ENCODE results near the gene CAMTA1.
"Not testable (repeated sequence)": the region's sequence is repeated elsewhere in the genome, so short reads cannot be mapped to it uniquely, and the experiment has no call there.

CAMTA1 gene

GRCh38 chr1:6815726-6816125, 30.5 kb downstream of the CAMTA1 start:
- no peaks in the 10 kb centered on the region for H3K9me3 ChIP-seq (ENCODE audit: control insufficient read depth, insufficient read depth, low read length)
- H3K4me3 ChIP-seq (ENCODE audit: low read depth, low read length) = no peak overlapping the region
- H3K36me3 ChIP-seq (ENCODE audit: control insufficient read depth, insufficient read depth, low read length) = no peaks in the 10 kb centered on the region
- H3K27me3 ChIP-seq (ENCODE audit: control insufficient read depth, insufficient read depth, low read length) = no peaks in the 10 kb centered on the region
- H3K4me1 ChIP-seq (ENCODE audit: control insufficient read depth, insufficient read depth, low read length) = peaks cover 6% of the 10 kb centered on the region
- H3K9ac ChIP-seq (ENCODE audit: low read depth, low read length) = no peak overlapping the region

DNA sequence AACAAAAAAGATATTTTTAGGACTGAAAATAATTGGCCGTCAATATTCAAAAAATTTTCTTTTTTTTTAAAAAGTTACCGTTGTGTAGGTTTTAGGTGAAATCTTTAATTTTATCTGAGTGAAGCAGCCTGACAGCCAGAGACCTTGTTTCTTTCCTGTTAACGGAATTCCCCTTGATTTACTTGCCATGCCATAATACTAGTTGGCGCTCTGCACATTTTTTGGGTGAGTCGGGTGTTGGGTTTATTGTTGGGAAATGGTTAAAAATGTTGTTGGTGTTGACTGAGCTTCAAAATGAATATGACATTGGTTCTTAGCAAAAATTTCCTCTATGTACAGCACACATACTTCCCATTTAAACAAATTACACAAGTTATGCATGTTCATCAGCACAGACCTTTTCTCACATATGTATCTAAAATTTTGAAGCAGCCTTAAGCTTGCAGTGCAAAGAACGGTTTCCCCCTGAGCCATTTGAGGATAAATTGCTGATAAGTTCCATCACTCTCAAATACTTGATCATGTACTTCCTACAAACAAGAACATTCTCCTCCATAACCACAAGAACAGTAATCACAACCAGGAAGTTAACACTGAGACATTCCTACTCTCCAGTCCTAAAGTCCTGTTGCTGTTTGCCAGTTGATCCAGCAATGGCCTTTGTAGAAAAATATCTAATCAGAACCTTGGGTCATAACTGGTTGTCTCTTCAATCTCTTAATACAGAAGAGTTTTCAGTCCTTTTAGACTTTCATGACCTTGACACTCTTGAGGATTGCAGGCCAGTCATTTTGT, 34.2 kb downstream of the CAMTA1 start:
- H3K4me1 ChIP-seq (ENCODE audit: control insufficient read depth, insufficient read depth, low read length) = peaks cover 6% of the 10 kb centered on the region
- no peaks in the 10 kb centered on the region for H3K36me3 ChIP-seq (ENCODE audit: control insufficient read depth, insufficient read depth, low read length)
- no peak overlapping the region for H3K4me3 ChIP-seq (ENCODE audit: low read depth, low read length)
- no peak overlapping the region for H3K9ac ChIP-seq (ENCODE audit: low read depth, low read length)
- H3K27me3 ChIP-seq (ENCODE audit: control insufficient read depth, insufficient read depth, low read length) = no peaks in the 10 kb centered on the region
- H3K9me3 ChIP-seq (ENCODE audit: control insufficient read depth, insufficient read depth, low read length) = no peaks in the 10 kb centered on the region

DNA sequence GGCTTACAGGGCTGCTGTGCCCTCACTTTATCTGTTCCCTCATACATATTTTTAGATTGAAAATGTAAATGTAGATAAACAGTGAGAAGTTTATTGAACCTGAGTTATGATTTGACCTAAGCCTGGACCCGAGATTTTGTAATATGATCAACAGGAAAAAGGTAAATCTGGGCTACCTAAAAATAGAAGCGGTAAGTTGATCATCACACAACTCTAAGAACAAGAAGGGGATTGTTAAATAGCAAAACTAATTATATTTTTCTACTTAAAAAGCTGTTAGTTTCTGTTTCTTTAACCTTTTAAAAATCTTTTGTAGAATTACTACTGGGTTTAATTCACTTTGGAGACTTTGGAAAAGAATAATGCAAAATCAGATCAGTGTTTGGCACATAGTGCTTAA, 35.6 kb downstream of the CAMTA1 start:
- Histone ChIP-seq H3K9me3 (ENCODE audit: control insufficient read depth, insufficient read depth, low read length) (no peaks in the 10 kb centered on the region), H3K4me3 (ENCODE audit: low read depth, low read length) (no peak overlapping the region), H3K36me3 (ENCODE audit: control insufficient read depth, insufficient read depth, low read length) (no peaks in the 10 kb centered on the region), H3K9ac (ENCODE audit: low read depth, low read length) (no peak overlapping the region), H3K27me3 (ENCODE audit: control insufficient read depth, insufficient read depth, low read length) (no peaks in the 10 kb centered on the region), H3K4me1 (ENCODE audit: control insufficient read depth, insufficient read depth, low read length) (peaks cover 6% of the 10 kb centered on the region)

DNA sequence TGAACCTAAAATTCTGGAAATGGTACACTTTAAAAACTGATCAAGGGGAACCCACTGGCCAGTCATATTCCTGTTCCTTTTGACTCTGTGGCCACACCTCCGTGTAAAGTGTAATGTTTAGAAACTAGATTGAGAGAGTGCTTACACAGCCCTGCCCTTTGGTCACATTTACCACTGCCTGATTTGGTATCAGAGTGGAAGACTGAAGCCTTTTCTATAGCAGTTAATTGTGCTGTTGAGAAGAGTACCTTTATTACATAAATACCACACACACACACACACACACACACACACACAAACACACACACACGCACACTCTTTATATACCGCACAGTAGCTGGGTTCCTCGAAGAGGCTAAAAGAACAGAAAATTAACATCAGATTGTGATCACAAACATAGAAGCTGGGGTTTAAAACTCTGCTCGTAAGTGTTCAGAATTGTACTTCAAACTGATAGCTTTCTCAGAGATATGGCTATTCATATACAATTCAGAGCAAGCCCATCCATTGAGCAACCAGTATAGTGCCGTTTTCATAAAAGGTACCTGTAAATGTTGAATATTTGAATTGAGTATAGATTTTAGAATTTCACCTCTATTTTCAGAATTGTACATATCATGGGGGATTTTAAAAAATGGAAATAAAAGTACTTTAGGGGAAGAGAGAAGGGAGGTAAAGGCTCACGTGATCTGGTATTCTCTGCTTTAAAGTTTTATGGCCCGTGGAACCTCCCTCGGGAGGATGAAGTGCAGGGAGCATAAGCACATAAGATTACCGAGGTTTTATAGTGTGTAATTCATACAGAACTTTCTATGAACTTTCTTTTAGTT, 37.5 kb downstream of the CAMTA1 start:
- Histone ChIP-seq H3K4me1 (ENCODE audit: control insufficient read depth, insufficient read depth, low read length) (peaks cover 6% of the 10 kb centered on the region), H3K36me3 (ENCODE audit: control insufficient read depth, insufficient read depth, low read length) (no peaks in the 10 kb centered on the region), H3K27me3 (ENCODE audit: control insufficient read depth, insufficient read depth, low read length) (no peaks in the 10 kb centered on the region), H3K4me3 (ENCODE audit: low read depth, low read length) (no peak overlapping the region), H3K9me3 (ENCODE audit: control insufficient read depth, insufficient read depth, low read length) (no peaks in the 10 kb centered on the region), H3K9ac (ENCODE audit: low read depth, low read length) (no peak overlapping the region)

- Histone ChIP-seq H3K4me1 (ENCODE audit: control insufficient read depth, insufficient read depth, low read length) (peaks cover 6% of the 10 kb centered on the region), H3K4me3 (ENCODE audit: low read depth, low read length) (no peak overlapping the region), H3K36me3 (ENCODE audit: control insufficient read depth, insufficient read depth, low read length) (no peaks in the 10 kb centered on the region), H3K9me3 (ENCODE audit: control insufficient read depth, insufficient read depth, low read length) (no peaks in the 10 kb centered on the region), H3K9ac (ENCODE audit: low read depth, low read length) (no peak overlapping the region), H3K27me3 (ENCODE audit: control insufficient read depth, insufficient read depth, low read length) (no peaks in the 10 kb centered on the region)
Observed at GRCh38 chr1:6823793-6824192, 38.5 kb downstream of the CAMTA1 start.

DNA sequence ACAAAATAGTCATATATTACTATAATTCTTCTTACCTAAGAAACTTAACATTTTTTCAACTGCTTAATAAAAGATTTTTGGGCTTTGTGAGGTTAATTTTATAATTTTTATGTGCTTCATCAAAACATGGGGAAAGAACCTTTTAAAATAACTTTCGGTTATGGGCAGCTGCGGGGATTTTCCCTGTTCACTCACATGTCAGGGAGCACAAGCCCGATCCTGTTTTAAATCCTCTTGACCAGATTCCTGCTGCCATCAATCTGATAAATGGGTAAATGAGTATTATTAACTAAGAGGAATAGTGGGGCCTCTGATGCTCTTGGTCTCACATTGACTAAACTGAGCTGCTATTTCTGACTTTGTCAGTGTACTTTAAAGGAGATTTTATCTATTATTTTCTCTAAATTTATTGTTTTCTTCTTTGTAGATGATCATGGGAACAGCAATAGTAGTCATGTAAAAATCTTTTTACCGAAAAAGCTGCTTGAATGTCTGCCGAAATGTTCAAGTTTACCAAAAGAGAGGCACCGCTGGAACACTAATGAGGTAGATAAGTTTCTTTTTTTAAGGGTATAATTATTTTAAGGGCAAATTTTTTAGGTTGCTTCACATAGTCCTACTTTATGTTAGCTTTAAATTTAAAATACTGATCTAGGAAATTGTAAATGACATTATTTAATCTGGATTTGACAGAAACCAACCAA, 39.6 kb downstream of the CAMTA1 start:
- Histone ChIP-seq H3K36me3 (ENCODE audit: control insufficient read depth, insufficient read depth, low read length) (no peaks in the 10 kb centered on the region), H3K4me3 (ENCODE audit: low read depth, low read length) (no peak overlapping the region), H3K9me3 (ENCODE audit: control insufficient read depth, insufficient read depth, low read length) (no peaks in the 10 kb centered on the region), H3K27me3 (ENCODE audit: control insufficient read depth, insufficient read depth, low read length) (no peaks in the 10 kb centered on the region), H3K4me1 (ENCODE audit: control insufficient read depth, insufficient read depth, low read length) (no peaks in the 10 kb centered on the region), H3K9ac (ENCODE audit: low read depth, low read length) (no peak overlapping the region)

DNA sequence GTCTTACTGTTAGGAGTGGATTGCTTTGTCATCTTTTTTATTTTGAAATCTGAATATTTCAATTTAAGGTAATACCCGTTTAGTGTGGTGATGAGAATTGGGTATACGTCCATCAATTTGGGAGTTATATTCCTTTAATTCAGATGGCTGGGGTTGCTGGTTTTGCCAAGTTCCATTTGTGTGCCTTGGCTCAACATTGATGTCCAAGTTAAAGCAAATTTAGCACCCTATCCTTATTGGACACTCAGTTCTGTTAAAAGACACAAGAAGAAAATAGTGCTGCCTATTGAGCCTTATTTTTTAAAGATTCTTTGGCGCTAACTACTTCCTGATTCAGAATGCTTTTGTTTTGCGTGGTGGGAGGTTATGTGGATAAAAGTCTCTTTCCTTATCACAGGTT, 40.6 kb downstream of the CAMTA1 start:
- no peaks in the 10 kb centered on the region for H3K4me1 ChIP-seq (ENCODE audit: control insufficient read depth, insufficient read depth, low read length)
- no peak overlapping the region for H3K4me3 ChIP-seq (ENCODE audit: low read depth, low read length)
- no peak overlapping the region for H3K9ac ChIP-seq (ENCODE audit: low read depth, low read length)
- no peaks in the 10 kb centered on the region for H3K27me3 ChIP-seq (ENCODE audit: control insufficient read depth, insufficient read depth, low read length)
- no peaks in the 10 kb centered on the region for H3K36me3 ChIP-seq (ENCODE audit: control insufficient read depth, insufficient read depth, low read length)
- no peaks in the 10 kb centered on the region for H3K9me3 ChIP-seq (ENCODE audit: control insufficient read depth, insufficient read depth, low read length)

GRCh38 chr1:6827079-6827478, 41.8 kb downstream of the CAMTA1 start:
- Histone ChIP-seq H3K27me3 (ENCODE audit: control insufficient read depth, insufficient read depth, low read length) (no peaks in the 10 kb centered on the region), H3K36me3 (ENCODE audit: control insufficient read depth, insufficient read depth, low read length) (no peaks in the 10 kb centered on the region)

DNA sequence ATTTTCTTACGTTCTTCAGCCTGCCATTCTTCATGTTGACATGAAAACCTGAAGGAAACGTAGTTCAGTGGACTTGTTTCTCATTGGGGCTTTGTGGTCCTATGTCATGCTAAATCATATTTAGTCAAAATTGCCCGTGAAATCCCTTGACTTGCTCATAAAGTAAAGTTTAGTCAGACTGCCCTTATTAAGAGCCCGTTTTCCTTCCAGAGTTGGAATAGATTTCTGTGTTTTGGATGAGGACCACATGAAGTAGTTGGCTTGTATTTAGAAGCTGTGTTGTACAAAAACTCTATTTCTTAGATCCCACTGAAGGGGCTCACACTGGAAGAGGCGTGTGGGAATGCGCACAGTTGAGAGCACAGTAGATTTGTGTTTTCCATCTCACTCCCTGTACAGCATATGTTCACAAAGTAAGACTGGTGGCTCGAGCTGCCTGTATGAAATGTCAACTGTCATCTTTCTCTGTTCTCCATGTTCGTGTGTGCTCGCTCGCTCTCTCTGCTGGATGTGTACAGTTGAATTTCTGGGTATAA, 42.4 kb downstream of the CAMTA1 start:
- no peak overlapping the region for H3K9ac ChIP-seq (ENCODE audit: low read depth, low read length)
- no peaks in the 10 kb centered on the region for H3K4me1 ChIP-seq (ENCODE audit: control insufficient read depth, insufficient read depth, low read length)
- no peak overlapping the region for H3K4me3 ChIP-seq (ENCODE audit: low read depth, low read length)
- H3K36me3 ChIP-seq (ENCODE audit: control insufficient read depth, insufficient read depth, low read length) = no peaks in the 10 kb centered on the region
- H3K27me3 ChIP-seq (ENCODE audit: control insufficient read depth, insufficient read depth, low read length) = no peaks in the 10 kb centered on the region
- no peaks in the 10 kb centered on the region for H3K9me3 ChIP-seq (ENCODE audit: control insufficient read depth, insufficient read depth, low read length)

More at GRCh38 chr1:6827079-6827478, 41.8 kb downstream of the CAMTA1 start:
- Histone ChIP-seq H3K4me3 (ENCODE audit: low read depth, low read length) (no peak overlapping the region), H3K9ac (ENCODE audit: low read depth, low read length) (no peak overlapping the region), H3K4me1 (ENCODE audit: control insufficient read depth, insufficient read depth, low read length) (no peaks in the 10 kb centered on the region), H3K9me3 (ENCODE audit: control insufficient read depth, insufficient read depth, low read length) (no peaks in the 10 kb centered on the region)

DNA sequence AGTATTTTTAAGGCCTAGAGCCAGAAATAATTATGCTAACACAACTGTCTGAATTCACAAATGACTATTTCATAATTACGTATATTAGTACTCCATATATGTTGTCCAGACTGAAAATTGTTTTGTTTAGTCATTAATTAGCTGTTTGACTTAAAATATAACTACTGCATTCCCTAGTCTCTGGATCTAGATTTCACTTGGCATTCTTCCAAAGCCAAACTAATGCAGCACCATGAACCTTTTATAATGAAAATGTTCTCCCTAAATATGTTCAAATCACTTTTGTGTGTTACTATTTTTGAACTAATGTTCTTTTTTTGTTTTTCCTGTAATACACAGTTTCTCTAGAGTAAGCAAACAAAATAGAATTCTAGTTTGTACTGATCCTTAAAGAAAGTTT, 46.1 kb downstream of the CAMTA1 start:
- Histone ChIP-seq H3K4me3 (ENCODE audit: low read depth, low read length) (no peak overlapping the region), H3K36me3 (ENCODE audit: control insufficient read depth, insufficient read depth, low read length) (no peaks in the 10 kb centered on the region)

GRCh38 chr1:6832006-6832405, 46.8 kb downstream of the CAMTA1 start:
- not testable (repeated sequence) for H3K36me3 ChIP-seq (ENCODE audit: control insufficient read depth, insufficient read depth, low read length); H3K9ac ChIP-seq (ENCODE audit: low read depth, low read length); H3K4me3 ChIP-seq (ENCODE audit: low read depth, low read length)

More for the DNA sequence above, 46.1 kb downstream of the CAMTA1 start:
- Histone ChIP-seq H3K9me3 (ENCODE audit: control insufficient read depth, insufficient read depth, low read length) (no peaks in the 10 kb centered on the region), H3K4me1 (ENCODE audit: control insufficient read depth, insufficient read depth, low read length) (no peaks in the 10 kb centered on the region), H3K9ac (ENCODE audit: low read depth, low read length) (no peak overlapping the region), H3K27me3 (ENCODE audit: control insufficient read depth, insufficient read depth, low read length) (no peaks in the 10 kb centered on the region)

More at GRCh38 chr1:6832006-6832405, 46.8 kb downstream of the CAMTA1 start:
- H3K27me3 ChIP-seq (ENCODE audit: control insufficient read depth, insufficient read depth, low read length); H3K4me1 ChIP-seq (ENCODE audit: control insufficient read depth, insufficient read depth, low read length); H3K9me3 ChIP-seq (ENCODE audit: control insufficient read depth, insufficient read depth, low read length): not testable (repeated sequence)

Measured in iPS-15b (cell line).